SK-N-MC (cell line): ENCODE measurements around the gene GOLIM4.

Experiments used
- EZH2 ChIP-seq: fragments of 200-600 bp; sonication (generic); IDR thresholded peaks from one replicate; pipeline ENCODE4 v1.6.1; 2017; ENCODE audit warnings: antibody characterized with exemption
- FOXP2 ChIP-seq: optimal IDR thresholded peaks from 2 replicates; pipeline ENCODE3; 2011; ENCODE audit warnings: mild to moderate bottlenecking, moderate library complexity; ENCODE audit not compliant: insufficient read depth; ENCODE audit errors: extremely low read length, control extremely low read depth
- POLR2AphosphoS5 ChIP-seq: IDR thresholded peaks from 2 replicates; pipeline ENCODE4 v1.6.1; 2012; ENCODE audit warnings: mild to moderate bottlenecking, low read depth, low read length, borderline replicate concordance

- no peak for TF ChIP-seq EZH2
- TF ChIP-seq POLR2AphosphoS5 = no peak
- TF ChIP-seq FOXP2 = no peak
Observed at GRCh38 chr3:168104361-168104760, 8.6 kb upstream of the GOLIM4 start.
